MM.1S (cell line): ENCODE results near the gene TMC8.

Source experiments
- DNase-seq: peaks from one replicate; pipeline ENCODE4 v3.0.0-alpha.2; 2015
- H2AFZ ChIP-seq: fragments of 300-600 bp; sonication (generic); 2 replicates; pipeline ENCODE4 v1.6.0; 2016; ENCODE audit warnings: antibody characterized with exemption, low read length
- H3F3A ChIP-seq: fragments of 300-600 bp; sonication (generic); 2 replicates; pipeline ENCODE4 v1.6.1; 2016; ENCODE audit warnings: mild to moderate bottlenecking, antibody characterized with exemption, low read length, moderate library complexity, mixed read lengths; ENCODE audit not compliant: insufficient read depth
- H3K27ac ChIP-seq: fragments of 300-600 bp; sonication (generic); 2 replicates; pipeline ENCODE4 v1.5.1; 2016; ENCODE audit warnings: mild to moderate bottlenecking, low read length
- H3K27me3 ChIP-seq: fragments of 300-600 bp; sonication (generic); replicated peaks from 2 replicates; pipeline ENCODE4 v1.6.0; 2016; ENCODE audit warnings: low read length; ENCODE audit not compliant: insufficient read depth
- H3K36me3 ChIP-seq: fragments of 300-600 bp; sonication (generic); replicated peaks from 2 replicates; pipeline ENCODE4 v1.6.1; 2016; ENCODE audit warnings: mild to moderate bottlenecking, low read length, mixed read lengths; ENCODE audit not compliant: insufficient read depth
- H3K4me1 ChIP-seq: fragments of 300-600 bp; sonication (generic); 2 replicates; pipeline ENCODE4 v1.6.1; 2016; ENCODE audit warnings: low read length, mixed read lengths
- H3K4me2 ChIP-seq: fragments of 300-600 bp; sonication (generic); 2 replicates; pipeline ENCODE4 v1.6.0; 2016; ENCODE audit warnings: low read depth, low read length
- H3K4me3 ChIP-seq: fragments of 300-600 bp; sonication (generic); 2 replicates; pipeline ENCODE4 v1.5.1; 2016; ENCODE audit warnings: low read length, mixed read lengths
- H3K79me2 ChIP-seq: fragments of 300-600 bp; sonication (generic); 2 replicates; pipeline ENCODE4 v1.6.1; 2016; ENCODE audit warnings: mixed run types, low read length, mixed read lengths
- H3K9ac ChIP-seq: fragments of 300-600 bp; sonication (generic); 2 replicates; pipeline ENCODE4 v1.6.1; 2016; ENCODE audit warnings: low read length, mixed read lengths
- H3K9me2 ChIP-seq: fragments of 300-600 bp; sonication (generic); replicated peaks from 2 replicates; pipeline ENCODE4 v1.6.1; 2016; ENCODE audit warnings: mild to moderate bottlenecking, low read length, mixed read lengths; ENCODE audit not compliant: insufficient read depth
- H3K9me3 ChIP-seq: fragments of 300-600 bp; sonication (generic); replicated peaks from 2 replicates; pipeline ENCODE4 v1.6.1; 2016; ENCODE audit warnings: mild to moderate bottlenecking, low read length, mixed read lengths; ENCODE audit not compliant: insufficient read depth
- H4K20me1 ChIP-seq: fragments of 300-600 bp; sonication (generic); 2 replicates; pipeline ENCODE4 v1.6.1; 2016; ENCODE audit warnings: mild to moderate bottlenecking, low read length, moderate library complexity, mixed read lengths; ENCODE audit not compliant: insufficient read depth
- CTCF ChIP-seq: fragments of 300-600 bp; sonication (generic); IDR thresholded peaks from 2 replicates; pipeline ENCODE4 v1.5.1; 2016; ENCODE audit warnings: antibody characterized with exemption, low read length, mixed read lengths
- EZH2 ChIP-seq: fragments of 300-600 bp; sonication (generic); optimal IDR thresholded peaks from 2 replicates; pipeline ENCODE3; 2017; ENCODE audit warnings: low read depth, mild to moderate bottlenecking, antibody characterized with exemption, low read length, mixed read lengths
- EZH2phosphoT487 ChIP-seq: fragments of 300-600 bp; sonication (generic); IDR thresholded peaks from 2 replicates; pipeline ENCODE4 v1.6.1; 2018; ENCODE audit warnings: antibody characterized with exemption, low read length

TMC8 gene

GRCh38 chr17:78133971-78134898 is 3.7 kb downstream of the TMC8 start:
- H3K27me3 ChIP-seq, result no peaks in the 10 kb centered on the region
- TF ChIP-seq CTCF, result peak; percentile 60
- no peak for TF ChIP-seq EZH2phosphoT487
- no peak for TF ChIP-seq EZH2
- H3F3A ChIP-seq, result peaks cover 55% of the 10 kb centered on the region
- peaks cover 4% of the 10 kb centered on the region for H3K36me3 ChIP-seq
- H3K9me3 ChIP-seq, result no peaks in the 10 kb centered on the region
- H3K9ac ChIP-seq, result no peak overlapping the region
- no peak overlapping the region for H2AFZ ChIP-seq
- no peak overlapping the region for H3K27ac ChIP-seq
- H3K4me2 ChIP-seq, result peak overlapping the region; percentile 97; the same call in 1 of the 2 replicates
- H3K9me2 ChIP-seq, result no peaks in the 10 kb centered on the region
- H3K4me3 ChIP-seq, result no peak overlapping the region
- H4K20me1 ChIP-seq, result 0 out of 2 replicates have a peak, but pooled peaks cover 2% of the 10 kb centered on the region
- peaks cover 62% of the 10 kb centered on the region for H3K79me2 ChIP-seq
- peak; percentile 49 for DNase-seq
- peaks cover 31% of the 10 kb centered on the region for H3K4me1 ChIP-seq

GRCh38 chr17:78134899-78135385 is 4.4 kb downstream of the TMC8 start:
- TF ChIP-seq CTCF, result no peak
- TF ChIP-seq EZH2, result no peak
- TF ChIP-seq EZH2phosphoT487, result no peak
- H3K9me3 ChIP-seq, result no peaks in the 10 kb centered on the region
- H3K4me1 ChIP-seq, result peaks cover 24% of the 10 kb centered on the region
- no peak overlapping the region for H3K4me2 ChIP-seq
- DNase-seq, result no peak
- 0 out of 2 replicates have a peak, but pooled peaks cover 2% of the 10 kb centered on the region for H4K20me1 ChIP-seq
- H3K79me2 ChIP-seq, result peaks cover 62% of the 10 kb centered on the region
- H3F3A ChIP-seq, result peaks cover 54% of the 10 kb centered on the region
- no peak overlapping the region for H3K9ac ChIP-seq
- no peaks in the 10 kb centered on the region for H3K9me2 ChIP-seq
- peaks cover 4% of the 10 kb centered on the region for H3K36me3 ChIP-seq
- no peak overlapping the region for H2AFZ ChIP-seq
- H3K4me3 ChIP-seq, result no peak overlapping the region
- no peaks in the 10 kb centered on the region for H3K27me3 ChIP-seq
- H3K27ac ChIP-seq, result no peak overlapping the region

- H3K9ac ChIP-seq, result no peak overlapping the region
- no peak overlapping the region for H3K4me2 ChIP-seq
- peaks cover 4% of the 10 kb centered on the region for H3K36me3 ChIP-seq
- H4K20me1 ChIP-seq, result 0 out of 2 replicates have a peak, but pooled peaks cover 2% of the 10 kb centered on the region
- no peaks in the 10 kb centered on the region for H3K27me3 ChIP-seq
- TF ChIP-seq CTCF, result no peak
- no peak for TF ChIP-seq EZH2phosphoT487
- TF ChIP-seq EZH2, result no peak
- peaks cover 22% of the 10 kb centered on the region for H3K4me1 ChIP-seq
- peaks cover 48% of the 10 kb centered on the region for H3F3A ChIP-seq
- H3K9me2 ChIP-seq, result no peaks in the 10 kb centered on the region
- no peak overlapping the region for H3K4me3 ChIP-seq
- no peaks in the 10 kb centered on the region for H3K9me3 ChIP-seq
- DNase-seq, result no peak
- H3K27ac ChIP-seq, result no peak overlapping the region
- no peak overlapping the region for H2AFZ ChIP-seq
- H3K79me2 ChIP-seq, result peaks cover 59% of the 10 kb centered on the region
These were observed 5.4 kb downstream of the TMC8 start for GRCh38 chr17:78135858-78136500.
